GM18868 (cell line): ENCODE measurements around the gene SLC9A3.
"Not testable (repeated sequence)": the region's sequence is repeated elsewhere in the genome, so short reads cannot be mapped to it uniquely, and the experiment has no call there.

Source experiments
- ATAC-seq: cut with Tn5 transposase; IDR thresholded peaks from one replicate; pipeline ENCODE4 v1.9.1; 2021; ENCODE audit warnings: mild to moderate bottlenecking, moderate library complexity; ENCODE audit not compliant: unreplicated experiment

The SLC9A3 gene

DNA sequence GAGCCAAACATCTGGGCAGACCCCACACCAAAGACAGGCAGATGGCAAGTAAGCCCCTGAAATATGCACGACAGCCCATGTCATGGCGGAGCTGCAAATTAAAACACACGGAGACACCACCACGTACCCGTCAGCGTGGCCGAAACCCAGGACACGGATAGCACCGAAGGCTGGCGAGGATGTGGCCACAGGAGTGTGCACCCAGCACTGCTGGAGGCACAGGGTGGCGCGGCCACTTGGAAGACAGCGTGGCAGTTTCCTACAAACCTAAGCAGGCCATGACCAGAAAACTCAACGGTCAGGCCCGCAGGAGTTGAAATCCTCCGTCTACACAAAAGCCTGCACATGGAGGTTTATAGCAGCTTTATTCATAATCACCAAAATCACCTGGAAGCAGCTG, 12.8 kb downstream of the SLC9A3 start:
- ATAC-seq, result no peak

- no peak for ATAC-seq
Measured at GRCh38 chr5:510521-510920, 13.7 kb downstream of the SLC9A3 start.

GRCh38 chr5:509611-510185, 14.6 kb downstream of the SLC9A3 start:
- no peak for ATAC-seq

DNA sequence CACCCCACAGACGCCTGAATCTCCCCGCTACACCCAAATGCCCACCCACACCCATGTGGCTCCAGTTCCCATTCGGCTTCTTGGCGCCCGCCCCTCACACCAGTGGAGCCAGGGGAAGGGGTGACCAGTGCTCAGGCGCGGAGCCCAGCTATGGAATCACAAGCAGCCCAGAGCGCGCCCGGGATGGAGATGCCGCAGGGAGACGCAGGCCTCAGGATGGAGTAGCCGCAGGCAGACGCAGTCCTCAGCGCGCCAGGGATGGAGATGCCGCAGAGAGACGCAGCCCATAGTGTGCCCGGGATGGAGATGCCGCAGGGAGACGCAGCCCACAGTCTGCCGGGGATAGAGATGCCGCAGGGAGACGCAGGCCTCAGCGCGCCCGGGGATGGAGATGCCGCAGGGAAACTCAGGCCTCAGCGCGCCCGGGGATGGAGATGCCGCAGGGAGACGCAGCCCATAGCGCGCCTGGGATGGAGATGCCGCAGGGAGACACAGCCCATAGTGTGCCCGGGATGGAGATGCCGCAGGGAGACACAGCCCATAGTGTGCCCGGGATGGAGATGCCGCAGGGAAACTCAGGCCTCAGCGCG, 16.2 kb downstream of the SLC9A3 start:
- ATAC-seq, result not testable (repeated sequence)

GRCh38 chr5:505951-506525, 18.2 kb downstream of the SLC9A3 start:
- ATAC-seq, result no peak

- no peak for ATAC-seq
Measured at GRCh38 chr5:504326-505154, 19.7 kb downstream of the SLC9A3 start.

DNA sequence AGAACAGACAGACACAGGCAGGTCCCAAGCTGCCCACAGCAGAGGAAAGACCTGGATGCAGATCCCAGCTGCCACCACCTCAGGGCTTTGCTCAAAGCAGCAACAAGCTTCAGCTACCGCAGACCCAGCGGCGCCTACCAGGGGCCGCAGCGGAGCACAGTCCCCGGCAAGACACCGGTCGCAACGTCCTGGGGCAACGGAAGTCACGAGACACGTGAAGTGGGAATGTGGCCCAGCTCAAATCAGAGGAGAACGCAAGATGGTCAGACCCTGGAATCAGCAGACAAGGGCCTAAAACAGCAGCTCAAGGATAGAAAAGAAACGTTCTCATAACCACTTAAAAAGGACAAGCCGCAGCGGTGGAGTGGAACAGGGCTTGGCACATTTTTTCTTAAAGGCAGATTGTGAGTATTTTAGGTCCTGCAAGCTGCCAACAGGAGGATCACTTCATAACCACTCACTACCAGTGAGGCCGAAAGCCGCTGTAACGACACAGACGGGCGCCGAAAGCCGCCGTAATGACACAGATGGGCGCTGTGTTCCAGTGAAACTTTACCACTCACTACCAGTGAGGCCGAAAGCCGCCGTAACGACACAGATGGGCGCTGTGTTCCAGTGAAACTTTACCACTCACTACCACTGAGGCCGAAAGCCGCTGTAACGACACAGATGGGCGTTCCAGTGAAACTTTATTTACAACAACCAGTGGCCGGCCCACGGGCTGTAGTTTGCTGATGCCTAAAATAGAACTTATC, 21.7 kb downstream of the SLC9A3 start:
- no peak for ATAC-seq

DNA sequence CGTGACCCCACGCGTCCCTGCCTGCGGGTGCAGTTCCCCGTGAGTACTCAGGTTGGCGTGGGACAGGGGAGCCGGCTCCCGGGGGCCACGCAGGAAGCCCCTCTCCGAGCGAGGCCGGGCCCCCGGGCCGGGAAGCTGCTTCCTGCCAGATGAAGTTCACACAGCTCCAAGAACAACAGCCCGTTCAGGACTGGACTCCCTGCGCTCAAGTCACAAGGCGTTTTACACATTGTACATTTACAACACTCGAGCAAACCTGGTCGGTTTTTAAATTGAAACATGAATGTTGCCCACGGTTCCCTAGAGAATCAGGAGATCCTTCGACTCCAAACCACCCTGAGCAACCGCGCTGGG, 22.4 kb downstream of the SLC9A3 start:
- no peak for ATAC-seq

- ATAC-seq, result no peak
Measured at GRCh38 chr5:501105-501830, 23.0 kb downstream of the SLC9A3 start.

- no peak for ATAC-seq
Measured at GRCh38 chr5:500491-500890, 23.8 kb downstream of the SLC9A3 start.

- no peak for ATAC-seq
Measured at GRCh38 chr5:499233-500209, 24.7 kb downstream of the SLC9A3 start.

DNA sequence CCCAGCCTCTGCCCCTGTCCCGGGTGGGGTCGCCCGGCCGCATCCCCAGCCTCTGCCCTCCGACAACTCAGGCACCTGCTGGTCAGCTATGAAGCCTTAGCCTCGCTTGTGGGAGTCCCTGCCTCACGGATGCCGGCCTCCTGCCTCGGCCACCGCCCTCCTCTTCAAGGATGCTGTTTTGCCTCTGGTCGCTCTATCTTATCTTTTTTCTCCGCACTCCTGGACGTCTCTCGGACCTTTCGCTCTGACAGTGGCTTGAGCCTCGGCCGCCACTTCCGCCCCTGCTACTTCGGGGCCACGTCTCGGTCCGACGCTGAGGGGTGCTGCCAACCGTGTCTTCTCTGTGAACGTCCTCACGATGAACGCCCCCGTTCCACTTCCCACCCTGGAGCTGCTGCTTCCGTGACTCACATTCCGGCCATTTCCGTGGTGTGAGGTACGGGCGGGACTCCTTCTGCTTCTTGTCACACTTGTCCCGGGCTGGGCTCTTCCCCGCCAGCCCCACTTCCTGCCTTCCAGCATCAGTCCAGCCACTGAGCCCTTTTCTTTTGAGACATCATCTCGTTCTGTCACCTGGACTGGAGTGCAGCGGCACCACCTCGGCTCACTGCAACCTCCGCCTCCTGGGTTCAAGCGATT, 26.3 kb downstream of the SLC9A3 start:
- ATAC-seq, result no peak

DNA sequence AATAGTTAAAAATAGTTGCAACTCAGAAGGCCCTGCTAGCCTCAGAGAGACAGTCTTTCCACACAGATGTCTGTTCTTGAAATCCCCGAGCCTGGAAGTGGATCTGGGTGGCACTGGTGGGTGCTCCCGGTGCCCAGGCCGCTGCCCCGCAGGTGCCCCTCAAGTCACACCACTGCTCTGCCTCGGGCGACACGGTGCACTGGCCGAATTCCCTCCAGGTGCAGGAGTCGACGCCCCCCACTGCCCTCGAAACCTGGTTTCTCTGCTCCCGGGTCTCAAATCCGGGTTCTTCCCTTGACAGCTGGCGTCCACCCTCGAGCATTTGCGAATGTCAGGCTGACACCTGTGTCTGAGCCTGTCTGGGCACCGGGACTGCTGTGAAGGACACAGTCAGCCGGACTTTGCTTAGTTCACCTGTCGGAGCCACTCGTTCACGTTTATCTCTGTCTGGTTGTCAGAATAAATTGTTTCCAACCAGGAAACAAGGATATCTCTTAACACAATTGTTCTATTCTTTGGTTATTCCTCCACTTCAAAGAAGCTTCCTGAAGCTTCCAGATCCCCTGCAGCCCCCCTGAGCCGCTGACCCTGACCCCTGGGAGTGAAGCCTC, 27.1 kb downstream of the SLC9A3 start:
- ATAC-seq, result no peak

DNA sequence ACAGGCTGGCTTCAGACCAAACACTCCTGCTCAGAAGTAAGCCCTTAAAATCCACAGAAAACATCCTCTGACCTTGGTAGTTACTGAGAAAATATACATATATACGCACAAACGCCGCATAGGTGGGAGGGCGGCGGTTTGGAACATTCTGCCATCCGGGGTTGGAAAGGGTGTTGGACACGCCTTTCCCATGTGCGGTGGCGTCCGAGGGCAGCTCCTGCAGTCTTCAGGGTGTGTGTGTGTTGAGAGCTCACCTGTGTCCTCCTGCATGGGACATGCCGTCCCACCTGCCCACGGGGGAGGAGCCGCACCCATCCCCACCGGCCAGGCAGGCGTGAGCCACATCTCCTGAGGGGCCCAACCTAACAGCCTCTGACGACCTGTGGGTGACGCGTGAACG, 28.2 kb downstream of the SLC9A3 start:
- ATAC-seq, result no peak

GRCh38 chr5:494667-495255, 29.5 kb downstream of the SLC9A3 start:
- no peak for ATAC-seq

- ATAC-seq, result no peak
Measured at GRCh38 chr5:493758-494157, 30.5 kb downstream of the SLC9A3 start.

GRCh38 chr5:493119-493701, 31.0 kb downstream of the SLC9A3 start:
- no peak for ATAC-seq
